Bronchial epithelial cell (primary cell): ENCODE measurements around the gene TMEM184C. TPM values are rescaled to one million over a fixed set of nuclear protein-coding genes. Genes with fewer than 3 reads are reported as not detected.

ENCODE experiments used
- DNase-seq: peaks from one replicate; pipeline ENCODE4 v3.0.0-alpha.2; 2010; ENCODE audit warnings: low read depth
- FAIRE-seq: peaks from 2 replicates; lab custom pipeline; 2011; peaks lifted over from hg19 to GRCh38; lab: Jason Lieb, UNC
- H3K27me3 ChIP-seq: 2 replicates; pipeline ENCODE4 v1.5.1; 2011; ENCODE audit warnings: low read length; ENCODE audit not compliant: control insufficient read depth, insufficient read depth
- H3K36me3 ChIP-seq: 2 replicates; pipeline ENCODE4 v1.5.1; 2011; ENCODE audit warnings: low read length; ENCODE audit not compliant: control insufficient read depth, insufficient read depth
- H3K4me3 ChIP-seq: 2 replicates; pipeline ENCODE4 v1.5.1; 2011; ENCODE audit warnings: mild to moderate bottlenecking, low read depth, low read length, control low read depth
- CTCF ChIP-seq: IDR thresholded peaks from 2 replicates; pipeline ENCODE4 v1.5.1; 2011; ENCODE audit warnings: mild to moderate bottlenecking, moderate library complexity, low read length, control low read depth, inconsistent platforms; ENCODE audit not compliant: insufficient read depth, severe bottlenecking
- total RNA-seq: library from RNA; depleted of rRNA; stranded (reverse); fragments of >200 nt; gene quantifications from 2 replicates; pipeline ENCODE4 v1.2.1, GENCODE V29; 2014

Gene TMEM184C
- total RNA-seq, 1 donor from 2014 or later = 51.3 TPM

DNA sequence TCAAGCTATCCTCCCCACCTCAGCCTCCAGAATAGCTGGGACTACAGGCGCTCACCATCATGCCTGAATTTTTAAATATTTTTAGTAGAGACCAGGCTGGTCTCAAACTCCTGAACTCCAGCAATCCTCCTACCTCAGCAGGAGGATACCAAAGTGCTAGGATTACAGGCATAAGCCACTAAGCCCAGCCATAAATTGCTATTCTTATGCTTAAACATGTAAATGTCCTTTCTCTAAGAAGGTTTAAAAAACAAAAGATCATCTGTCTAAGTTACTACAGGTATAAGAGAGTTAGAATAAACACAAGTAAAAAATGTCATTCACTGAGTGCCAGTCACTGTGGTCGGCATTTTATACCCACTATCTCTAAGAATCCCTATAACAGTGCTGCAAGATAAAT lies 38.4 kb downstream of the TMEM184C start:
- Histone ChIP-seq H3K4me3 (no peak overlapping the region), H3K27me3 (no peaks in the 10 kb centered on the region), H3K36me3 (peaks cover 2% of the 10 kb centered on the region)
- FAIRE-seq (no peak), DNase-seq (no peak)
- TF ChIP-seq CTCF = no peak

DNA sequence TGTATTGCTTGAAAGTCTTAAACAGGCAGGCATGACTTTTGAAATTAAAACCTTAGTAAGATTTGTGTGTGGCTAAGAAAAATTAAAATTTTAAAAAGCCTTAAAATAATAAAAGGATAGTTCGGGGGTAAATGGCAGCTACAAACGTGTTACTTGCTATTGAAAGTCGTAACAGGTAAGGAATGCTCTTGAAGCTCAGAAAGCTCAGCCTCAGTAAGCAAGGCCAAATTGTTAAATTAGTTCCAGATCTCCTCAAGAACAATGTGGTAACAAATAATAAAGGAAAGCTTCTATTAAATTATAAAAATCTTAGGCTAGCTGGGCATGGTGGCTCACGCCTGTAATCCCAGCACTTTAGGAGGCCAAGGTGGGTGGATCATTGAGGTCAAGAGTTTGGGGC lies 41.3 kb downstream of the TMEM184C start:
- H3K4me3 ChIP-seq = no peak overlapping the region
- FAIRE-seq (no peak), DNase-seq (no peak)
- H3K27me3 ChIP-seq = no peaks in the 10 kb centered on the region
- H3K36me3 ChIP-seq = peaks cover 2% of the 10 kb centered on the region
- no peak for TF ChIP-seq CTCF

DNA sequence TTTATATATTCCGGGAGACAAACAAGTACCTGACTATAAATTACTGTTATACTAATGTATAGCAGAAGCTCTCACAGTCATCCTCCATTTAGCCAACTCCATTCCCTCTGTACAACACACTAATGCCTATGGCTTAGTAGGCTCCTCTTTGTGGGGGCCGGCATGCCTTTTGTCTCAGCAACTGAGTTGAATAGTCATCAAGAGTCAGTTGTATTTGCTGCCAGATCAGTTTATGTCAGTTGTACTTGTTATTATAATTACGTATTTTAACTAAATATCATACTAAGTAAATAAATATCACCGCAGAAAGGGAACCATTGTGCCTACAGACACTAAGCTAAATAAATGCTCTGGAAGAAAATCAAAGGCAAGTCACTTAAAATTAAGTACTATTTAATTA lies 56.9 kb downstream of the TMEM184C start:
- Histone ChIP-seq H3K27me3 (no peaks in the 10 kb centered on the region), H3K36me3 (no peaks in the 10 kb centered on the region), H3K4me3 (no peak overlapping the region)
- no peak for TF ChIP-seq CTCF
- FAIRE-seq (no peak), DNase-seq (no peak)

- peak; percentile 49 for DNase-seq
- FAIRE-seq = no peak
- TF ChIP-seq CTCF = no peak
- Histone ChIP-seq H3K27me3 (no peaks in the 10 kb centered on the region), H3K4me3 (no peak overlapping the region), H3K36me3 (no peaks in the 10 kb centered on the region)
Observed at GRCh38 chr4:147674496-147674895, 57.3 kb downstream of the TMEM184C start.

DNA sequence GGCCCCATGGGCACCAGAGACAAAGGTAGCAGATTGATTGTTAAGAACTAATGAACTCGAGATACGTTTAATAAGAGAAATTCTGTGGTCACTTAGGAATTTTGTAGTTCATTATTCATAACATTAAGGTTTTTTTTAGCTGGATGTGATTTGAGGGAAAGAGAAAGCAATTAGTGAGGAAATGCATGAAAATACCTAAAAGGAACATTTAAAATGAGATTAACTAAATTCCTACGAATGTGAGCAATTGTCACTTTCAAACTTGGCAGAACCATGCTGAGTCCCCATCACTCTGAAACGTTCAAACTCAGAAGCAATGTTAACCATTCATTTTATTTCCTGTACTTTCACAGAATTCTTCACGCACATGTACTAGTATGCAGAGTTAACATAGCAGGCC lies 60.9 kb downstream of the TMEM184C start:
- no peak overlapping the region for H3K4me3 ChIP-seq
- FAIRE-seq (no peak), DNase-seq (no peak)
- no peaks in the 10 kb centered on the region for H3K27me3 ChIP-seq
- no peak for TF ChIP-seq CTCF
- no peaks in the 10 kb centered on the region for H3K36me3 ChIP-seq

GRCh38 chr4:147678796-147679549 lies 61.8 kb downstream of the TMEM184C start:
- no peaks in the 10 kb centered on the region for H3K36me3 ChIP-seq
- DNase-seq = no peak
- FAIRE-seq = no peak
- H3K4me3 ChIP-seq = no peak overlapping the region
- H3K27me3 ChIP-seq = no peaks in the 10 kb centered on the region
- peak; percentile 20 for TF ChIP-seq CTCF
